ENCODE results near the gene NRG3. TPM values are rescaled to one million over a fixed set of nuclear protein-coding genes. Genes with fewer than 3 reads are reported as not detected.

The NRG3 gene
- total RNA-seq, 2 donors from 2014 or later = not detected

DNA sequence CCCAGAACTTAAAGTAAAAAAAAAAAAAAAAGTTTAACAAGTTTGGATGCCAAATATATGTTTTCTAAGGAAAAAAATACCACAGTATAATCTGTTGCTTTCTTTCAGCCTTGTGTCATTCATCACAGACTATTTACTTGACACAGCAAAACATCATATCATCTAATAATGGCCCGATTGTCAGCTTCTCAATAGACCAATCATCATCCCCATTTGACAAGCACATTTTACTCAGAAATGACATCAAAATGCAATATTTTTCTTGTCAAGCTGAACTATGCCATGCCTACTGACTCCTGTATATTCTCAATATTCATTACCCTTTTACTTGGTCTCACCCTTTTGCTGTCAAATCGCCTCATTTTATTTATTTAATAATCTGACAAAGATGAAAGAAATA, 249.7 kb downstream of the NRG3 start:
- H3K27ac Mint-ChIP-seq = no peak overlapping the region
- H3K9me3 Mint-ChIP-seq = peaks cover 25% of the 10 kb centered on the region
- no peak for ATAC-seq
- no peak overlapping the region for H3K4me3 Mint-ChIP-seq
- no peaks in the 10 kb centered on the region for H3K27me3 Mint-ChIP-seq
- DNase-seq (ENCODE audit: low spot score) = no peak
- H3K4me1 Mint-ChIP-seq (ENCODE audit: low read depth in 2 of 2) = no peaks in the 10 kb centered on the region
- H3K36me3 Mint-ChIP-seq = no peaks in the 10 kb centered on the region

DNA sequence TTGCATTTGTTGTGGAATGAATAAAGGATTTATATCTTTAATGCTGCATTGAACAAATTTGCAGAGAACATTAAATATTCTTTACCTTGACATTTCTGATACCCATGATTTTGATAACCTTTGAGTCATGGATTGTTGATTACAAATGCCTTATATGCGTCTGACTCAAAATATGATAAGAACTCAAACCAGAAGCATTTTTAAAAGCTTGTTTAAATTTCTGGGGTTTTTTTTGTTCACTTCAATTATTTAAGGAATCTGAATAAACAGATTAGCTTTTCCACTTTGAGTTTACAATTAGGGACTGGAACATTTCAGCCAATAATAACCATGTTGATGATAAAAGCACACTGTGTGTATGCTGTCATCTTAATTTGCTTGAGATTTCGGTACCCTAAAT, 253.5 kb downstream of the NRG3 start:
- DNase-seq (ENCODE audit: low spot score) (no peak), ATAC-seq (no peak)
- Mint-ChIP-seq H3K27me3 (no peaks in the 10 kb centered on the region), H3K36me3 (no peaks in the 10 kb centered on the region), H3K9me3 (peaks cover 26% of the 10 kb centered on the region), H3K4me1 (ENCODE audit: low read depth in 2 of 2) (no peaks in the 10 kb centered on the region), H3K27ac (no peak overlapping the region), H3K4me3 (no peak overlapping the region)

DNA sequence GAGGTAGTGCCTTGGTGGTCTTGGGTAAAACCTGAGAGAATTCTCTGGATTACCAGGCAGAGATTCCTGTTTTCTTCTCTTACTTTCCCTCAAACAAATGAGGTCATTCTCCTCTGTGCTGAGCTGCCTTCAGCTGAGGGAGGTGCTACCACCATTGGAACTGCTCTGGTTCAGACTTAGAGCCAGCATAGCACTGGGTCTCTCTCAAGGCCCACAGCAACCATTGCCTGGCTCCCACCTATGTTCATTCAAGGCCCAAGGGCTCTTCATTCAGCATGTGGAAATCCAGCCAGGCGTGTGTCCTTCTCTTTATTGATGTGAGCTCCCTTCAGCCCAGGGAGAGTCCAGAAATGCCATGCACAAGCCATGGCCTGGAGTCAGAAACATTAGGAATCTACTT, 261.1 kb downstream of the NRG3 start:
- Mint-ChIP-seq H3K4me3 (no peak overlapping the region), H3K27me3 (no peaks in the 10 kb centered on the region), H3K9me3 (peaks cover 21% of the 10 kb centered on the region), H3K36me3 (peaks cover 10% of the 10 kb centered on the region), H3K4me1 (ENCODE audit: low read depth in 2 of 2) (no peaks in the 10 kb centered on the region), H3K27ac (no peak overlapping the region)
- no peak for DNase-seq (ENCODE audit: low spot score)
- no peak for ATAC-seq

DNA sequence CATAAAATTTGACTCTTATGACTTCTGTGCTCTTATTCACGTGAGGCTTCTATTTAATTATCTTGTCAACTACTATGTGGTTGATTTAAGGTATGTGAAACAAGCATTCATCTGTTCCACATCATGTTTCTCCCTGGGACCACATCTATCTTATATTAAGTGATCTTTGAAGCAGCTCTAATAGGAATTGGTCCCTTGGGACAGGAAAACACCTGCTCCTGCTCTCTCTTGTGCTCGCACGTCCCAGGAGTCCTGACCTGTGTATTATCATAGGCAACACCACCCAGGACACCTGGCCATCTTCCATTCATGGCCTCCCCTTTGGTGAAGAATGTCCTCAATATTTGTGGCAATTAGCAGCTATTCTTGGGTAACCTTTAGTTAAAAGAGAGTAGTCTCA, 269.2 kb downstream of the NRG3 start:
- ATAC-seq (no peak), DNase-seq (ENCODE audit: low spot score) (no peak)
- Mint-ChIP-seq H3K4me1 (ENCODE audit: low read depth in 2 of 2) (no peaks in the 10 kb centered on the region), H3K36me3 (peaks cover 4% of the 10 kb centered on the region), H3K27ac (no peak overlapping the region), H3K9me3 (peaks cover 8% of the 10 kb centered on the region), H3K27me3 (no peaks in the 10 kb centered on the region), H3K4me3 (no peak overlapping the region)

DNA sequence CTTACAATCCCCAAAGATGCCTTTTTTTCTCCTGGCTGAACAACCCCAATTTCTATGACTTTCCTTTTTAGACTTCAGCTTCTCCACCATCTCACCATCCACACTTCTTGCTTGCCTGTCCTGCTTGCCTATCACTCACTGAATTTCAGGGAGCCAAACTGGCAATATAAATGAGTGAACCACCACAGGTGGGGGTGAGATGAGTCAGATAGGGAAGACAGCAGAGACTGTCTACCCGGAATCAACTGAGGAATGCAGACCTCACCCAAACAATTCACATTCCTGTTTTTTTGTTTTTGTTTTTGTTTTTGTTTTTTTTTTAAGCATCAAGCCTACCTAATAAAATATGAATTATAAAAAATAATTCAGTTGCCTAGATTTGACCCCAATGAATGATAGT, 273.8 kb downstream of the NRG3 start:
- DNase-seq (ENCODE audit: low spot score) (no peak), ATAC-seq (no peak)
- Mint-ChIP-seq H3K9me3 (peaks cover 10% of the 10 kb centered on the region), H3K4me3 (no peak overlapping the region), H3K27ac (no peak overlapping the region), H3K36me3 (peaks cover 4% of the 10 kb centered on the region), H3K27me3 (no peaks in the 10 kb centered on the region), H3K4me1 (ENCODE audit: low read depth in 2 of 2) (no peaks in the 10 kb centered on the region)

DNA sequence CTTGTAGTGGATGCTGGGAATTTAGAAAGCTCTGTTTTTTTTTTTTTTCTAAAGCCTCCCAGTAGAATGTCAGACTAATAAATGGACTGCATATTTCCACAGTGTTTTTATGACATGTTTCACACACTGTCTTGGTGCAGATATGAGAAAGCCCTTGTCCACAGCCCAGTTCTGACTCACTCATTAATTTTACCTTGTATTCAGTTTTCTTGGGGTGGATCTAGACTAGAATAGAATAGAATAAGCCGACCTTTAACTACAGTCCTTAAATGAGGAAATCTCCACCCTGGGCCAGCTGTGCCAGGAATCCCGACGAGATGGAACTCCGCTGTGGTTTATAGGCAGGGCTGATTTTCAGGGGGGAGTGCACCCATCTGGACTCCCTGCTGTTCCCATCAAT, 274.7 kb downstream of the NRG3 start:
- Mint-ChIP-seq H3K4me3 (no peak overlapping the region), H3K4me1 (ENCODE audit: low read depth in 2 of 2) (no peaks in the 10 kb centered on the region), H3K9me3 (peaks cover 15% of the 10 kb centered on the region), H3K36me3 (no peaks in the 10 kb centered on the region), H3K27ac (no peak overlapping the region), H3K27me3 (no peaks in the 10 kb centered on the region)
- DNase-seq (ENCODE audit: low spot score) (no peak), ATAC-seq (no peak)

DNA sequence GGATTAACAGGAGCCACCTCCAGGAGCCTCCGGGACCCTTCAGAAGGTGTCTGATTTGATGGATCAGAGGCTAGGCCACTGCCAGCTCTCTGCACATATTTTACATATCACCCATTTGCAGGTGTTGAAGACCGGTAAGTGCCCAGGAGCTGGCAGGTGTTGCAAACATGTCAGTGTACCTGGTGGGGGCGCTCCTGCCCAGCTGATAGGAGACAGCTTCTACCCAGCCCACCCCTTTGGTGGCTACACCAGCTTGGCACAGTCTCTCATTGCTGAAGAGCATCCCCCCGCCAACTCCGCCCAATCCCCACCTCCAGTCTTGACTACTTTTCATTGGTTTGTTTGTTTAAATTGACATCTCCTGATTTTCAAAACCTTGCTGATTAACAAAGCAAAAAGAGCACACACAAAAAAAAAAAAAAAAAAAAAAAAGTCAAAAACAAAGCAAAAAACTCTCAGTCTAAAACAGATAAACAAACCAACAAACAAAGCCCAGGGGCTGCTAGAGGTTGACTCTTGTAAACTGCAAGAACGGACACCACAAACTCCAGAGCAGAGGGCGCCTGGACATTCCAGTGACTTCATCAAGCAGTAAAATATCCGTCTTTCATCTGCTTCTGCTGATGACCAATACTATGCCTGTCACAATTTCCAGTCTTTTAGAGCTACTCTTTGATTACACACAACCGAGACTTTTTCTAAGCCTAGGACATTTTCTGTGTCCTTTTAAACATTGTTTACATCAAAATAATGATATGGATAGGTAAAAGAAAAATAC, 275.3 kb downstream of the NRG3 start:
- Mint-ChIP-seq H3K27ac (no peak overlapping the region), H3K4me3 (no peak overlapping the region), H3K4me1 (ENCODE audit: low read depth in 2 of 2) (no peaks in the 10 kb centered on the region), H3K27me3 (no peaks in the 10 kb centered on the region), H3K36me3 (no peaks in the 10 kb centered on the region), H3K9me3 (peaks cover 15% of the 10 kb centered on the region)
- ATAC-seq = no peak
- DNase-seq (ENCODE audit: low spot score) = no peak

DNA sequence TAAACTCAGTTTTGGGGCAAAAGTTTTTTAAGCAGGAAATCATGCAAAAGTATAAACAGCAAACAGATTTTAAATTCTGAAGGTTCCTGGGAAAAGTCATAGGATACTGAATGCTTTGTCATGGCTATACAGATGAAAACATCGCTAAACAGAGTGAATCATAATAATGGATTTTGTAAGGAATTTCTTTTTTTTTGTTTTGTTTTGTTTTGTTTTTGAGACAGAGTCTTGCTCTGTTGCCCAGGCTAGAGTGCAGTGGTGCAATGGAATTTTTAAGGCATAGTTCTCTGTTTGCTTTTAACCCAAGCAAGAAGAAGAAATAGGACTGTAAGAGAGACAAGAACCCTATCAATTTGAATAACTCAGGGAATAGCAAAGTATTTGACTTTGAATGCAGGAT, 285.3 kb downstream of the NRG3 start:
- DNase-seq (ENCODE audit: low spot score) (no peak), ATAC-seq (no peak)
- H3K27ac Mint-ChIP-seq = no peak overlapping the region
- peaks cover 28% of the 10 kb centered on the region for H3K9me3 Mint-ChIP-seq
- H3K36me3 Mint-ChIP-seq = peaks cover 5% of the 10 kb centered on the region
- no peak overlapping the region for H3K4me3 Mint-ChIP-seq
- no peaks in the 10 kb centered on the region for H3K4me1 Mint-ChIP-seq (ENCODE audit: low read depth in 2 of 2)
- no peaks in the 10 kb centered on the region for H3K27me3 Mint-ChIP-seq

DNA sequence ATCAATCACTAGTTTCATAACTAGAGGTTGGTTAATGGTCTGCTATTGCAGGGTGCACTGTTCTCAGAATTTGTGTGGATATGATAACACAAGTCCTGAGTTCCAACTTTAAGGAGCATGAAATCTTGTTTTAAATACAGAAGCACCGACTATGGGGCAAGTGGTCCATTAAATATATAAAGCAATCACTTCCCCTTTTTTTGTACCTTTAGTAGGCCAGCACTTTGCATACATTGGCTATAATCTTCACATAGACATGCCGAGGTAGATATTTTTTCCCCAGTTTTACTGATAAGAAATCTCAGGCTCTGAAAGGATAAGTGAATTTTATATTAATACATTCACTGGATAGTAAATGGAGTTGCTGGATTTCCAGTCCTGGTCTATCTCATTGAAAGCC, 286.3 kb downstream of the NRG3 start:
- Mint-ChIP-seq H3K9me3 (peaks cover 28% of the 10 kb centered on the region), H3K4me3 (no peak overlapping the region), H3K27ac (no peak overlapping the region), H3K27me3 (no peaks in the 10 kb centered on the region), H3K4me1 (ENCODE audit: low read depth in 2 of 2) (no peaks in the 10 kb centered on the region), H3K36me3 (peaks cover 5% of the 10 kb centered on the region)
- ATAC-seq = no peak
- DNase-seq (ENCODE audit: low spot score) = no peak

DNA sequence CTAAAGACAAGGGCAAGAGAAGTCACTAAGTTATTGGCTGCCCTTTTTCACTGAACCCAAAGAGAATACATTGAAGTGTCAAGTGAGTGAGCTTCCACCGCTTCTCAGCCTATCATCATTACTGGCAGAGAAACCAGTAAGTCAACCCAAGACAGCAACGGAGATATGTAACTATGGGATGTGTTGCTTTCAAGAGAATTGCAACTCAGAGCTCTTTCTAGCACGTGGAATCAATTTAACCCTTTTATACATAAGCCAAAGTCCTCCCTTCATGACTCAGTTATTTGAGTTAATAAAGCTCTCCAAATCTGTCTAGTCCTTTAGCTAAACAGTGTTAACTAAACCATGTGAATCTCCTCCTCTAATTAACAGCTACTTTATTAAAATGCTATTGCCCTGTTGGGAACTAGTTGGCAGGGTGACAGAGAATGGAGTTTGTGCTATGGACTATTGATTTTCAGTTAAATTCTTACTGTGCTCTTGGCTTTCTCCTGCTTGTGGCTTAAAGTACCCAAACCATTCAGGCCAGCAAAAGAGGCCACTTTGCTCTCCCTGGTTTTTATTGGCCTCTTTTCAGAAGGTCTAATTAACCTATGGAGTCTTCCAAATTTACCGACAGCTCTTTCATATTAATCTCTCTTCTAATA, 287.7 kb downstream of the NRG3 start:
- ATAC-seq = no peak

DNA sequence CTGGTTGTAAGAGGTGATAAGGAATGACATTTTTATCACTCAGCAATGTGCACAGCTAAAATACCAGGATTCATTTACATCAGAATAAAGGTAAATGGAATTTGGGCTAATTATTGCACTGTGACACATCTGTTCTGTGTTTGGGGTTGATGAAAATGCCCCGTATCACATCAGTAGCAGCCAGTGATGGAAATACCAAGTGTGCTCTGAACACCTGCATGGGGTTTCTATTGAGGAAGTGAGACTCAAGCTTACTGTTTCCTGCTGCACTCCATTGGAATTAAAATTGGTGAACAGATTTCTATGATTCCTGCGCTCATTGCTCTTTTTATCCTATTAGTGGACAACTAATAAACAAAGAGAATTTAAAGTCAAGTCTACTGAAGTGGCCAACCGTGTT, 296.9 kb downstream of the NRG3 start:
- ATAC-seq (no peak), DNase-seq (ENCODE audit: low spot score) (no peak)
- Mint-ChIP-seq H3K27ac (no peak overlapping the region), H3K27me3 (no peaks in the 10 kb centered on the region), H3K4me3 (no peak overlapping the region), H3K9me3 (peaks cover 24% of the 10 kb centered on the region), H3K4me1 (ENCODE audit: low read depth in 2 of 2) (no peaks in the 10 kb centered on the region), H3K36me3 (no peaks in the 10 kb centered on the region)

More for the DNA sequence above, 287.7 kb downstream of the NRG3 start:
- Mint-ChIP-seq H3K9me3 (peaks cover 23% of the 10 kb centered on the region), H3K27me3 (no peaks in the 10 kb centered on the region), H3K36me3 (peaks cover 5% of the 10 kb centered on the region), H3K27ac (no peak overlapping the region), H3K4me3 (no peak overlapping the region), H3K4me1 (ENCODE audit: low read depth in 2 of 2) (no peaks in the 10 kb centered on the region)
- DNase-seq (ENCODE audit: low spot score) = no peak

DNA sequence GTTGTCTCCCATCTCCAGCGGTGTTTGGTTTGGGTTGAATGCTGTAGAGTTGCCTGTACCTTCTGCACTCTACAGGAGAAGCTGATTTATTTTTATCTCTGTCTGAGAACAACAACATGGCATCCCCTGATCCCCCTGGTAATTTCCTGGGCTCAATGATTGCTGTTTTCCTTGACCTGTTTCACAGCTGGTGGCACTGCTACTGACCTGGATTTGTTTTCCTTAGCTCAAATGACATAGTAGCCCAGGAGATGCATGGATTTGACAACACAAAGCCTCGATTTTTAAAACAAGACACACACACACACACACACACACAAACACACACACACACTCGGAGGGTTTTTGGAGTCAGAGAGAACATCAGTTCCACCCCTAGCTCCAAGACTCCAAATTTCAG, 301.6 kb downstream of the NRG3 start:
- ATAC-seq = no peak
- H3K4me1 Mint-ChIP-seq (ENCODE audit: low read depth in 2 of 2) = no peaks in the 10 kb centered on the region
- H3K36me3 Mint-ChIP-seq = no peaks in the 10 kb centered on the region
- peaks cover 24% of the 10 kb centered on the region for H3K9me3 Mint-ChIP-seq
- H3K4me3 Mint-ChIP-seq = no peak overlapping the region
- H3K27ac Mint-ChIP-seq = no peak overlapping the region
- no peak for DNase-seq (ENCODE audit: low spot score)
- no peaks in the 10 kb centered on the region for H3K27me3 Mint-ChIP-seq

DNA sequence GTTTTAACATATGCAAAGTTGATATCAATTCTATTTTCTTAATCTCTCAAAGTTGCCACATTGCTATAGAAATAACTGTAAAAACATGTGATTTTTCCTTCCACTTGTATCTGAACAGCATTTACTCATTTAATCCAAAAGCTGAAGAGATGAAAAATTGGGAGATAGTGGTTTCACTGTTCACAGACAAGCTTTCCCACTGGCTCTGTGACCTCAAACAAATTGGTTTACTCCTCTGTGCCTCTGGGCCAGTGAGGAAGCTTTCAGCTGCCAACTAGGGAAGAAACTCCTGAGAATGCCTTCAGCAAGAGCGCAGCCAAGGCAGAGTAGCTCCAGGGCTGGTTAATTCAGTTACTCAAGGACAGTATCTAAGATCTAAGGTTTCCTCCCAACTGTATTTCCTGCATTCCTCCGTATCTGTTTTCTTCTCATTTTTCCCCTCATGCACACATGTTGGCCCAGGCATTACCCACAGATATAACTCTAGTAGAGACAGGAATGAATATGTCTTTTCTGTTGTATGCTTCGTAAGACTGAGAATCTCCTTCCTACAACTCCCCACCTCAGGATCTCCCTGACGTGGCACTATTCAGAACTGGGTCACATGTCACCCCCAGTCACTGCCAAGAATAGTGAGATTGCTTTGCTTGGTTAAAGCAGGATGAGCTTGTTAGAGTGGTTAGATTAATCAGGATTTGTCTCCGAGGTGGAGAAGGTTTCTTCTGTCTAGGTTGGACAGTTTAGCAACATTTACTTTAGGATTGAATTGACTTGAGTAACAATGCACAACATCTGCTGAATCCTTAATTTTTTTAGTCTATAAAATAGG, 315.7 kb downstream of the NRG3 start:
- Mint-ChIP-seq H3K27me3 (no peaks in the 10 kb centered on the region), H3K4me3 (no peak overlapping the region), H3K36me3 (no peaks in the 10 kb centered on the region), H3K9me3 (peaks cover 12% of the 10 kb centered on the region), H3K4me1 (ENCODE audit: low read depth in 2 of 2) (no peaks in the 10 kb centered on the region), H3K27ac (no peak overlapping the region)
- no peak for ATAC-seq
- DNase-seq (ENCODE audit: low spot score) = no peak

DNA sequence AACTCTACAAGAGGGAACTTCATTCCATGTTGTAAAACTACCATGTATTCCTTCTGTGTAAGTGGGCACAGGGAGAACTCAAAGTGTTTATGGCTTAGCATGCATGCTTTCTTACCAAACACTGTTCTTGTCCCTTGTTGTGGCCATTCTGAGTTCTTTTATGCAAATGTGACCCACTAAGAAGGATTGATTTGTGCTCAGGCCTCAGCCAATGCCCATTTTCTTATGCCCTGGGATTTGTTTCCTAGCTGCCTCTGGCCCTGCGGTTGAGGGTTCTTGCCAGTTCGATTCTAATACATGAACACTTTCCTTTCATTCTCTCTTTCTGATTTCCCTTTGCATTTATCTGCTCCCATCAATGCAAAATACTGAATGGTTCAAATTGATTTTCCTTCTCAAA, 316.7 kb downstream of the NRG3 start:
- Mint-ChIP-seq H3K36me3 (no peaks in the 10 kb centered on the region), H3K27me3 (no peaks in the 10 kb centered on the region), H3K4me1 (ENCODE audit: low read depth in 2 of 2) (no peaks in the 10 kb centered on the region), H3K9me3 (peaks cover 12% of the 10 kb centered on the region), H3K4me3 (no peak overlapping the region), H3K27ac (no peak overlapping the region)
- DNase-seq (ENCODE audit: low spot score) (no peak), ATAC-seq (no peak)
